HEK293 (cell line): ENCODE results near the gene MAPK14.

Experiments used
- CTCF ChIA-PET: fragments of 350-600 bp; formaldehyde crosslinking; extraction: SDS; loops from one replicate; lab custom pipeline; 2021; ENCODE audit warnings: antibody characterized with exemption; lab: Yijun Ruan, JAX
- POLR2A ChIA-PET: fragments of 300-600 bp; formaldehyde crosslinking; extraction: SDS; loops from one replicate; lab custom pipeline; 2020; ENCODE audit warnings: antibody characterized with exemption, inconsistent platforms; lab: Yijun Ruan, JAX
- H3K27ac ChIP-seq: fragments of 200-500 bp; sonication (Bioruptor generic); 2 replicates; pipeline ENCODE4 v1.5.1; 2014; ENCODE audit warnings: low read depth, low read length, control low read depth, inconsistent platforms; ENCODE audit errors: extremely low read depth
- H3K36me3 ChIP-seq, 2 experiments: fragments of 200-500 bp in 1 of 2; sonication (Bioruptor generic) in 1 of 2; 1 replicate in 1 of 2; 2 replicates in 1 of 2; pipeline ENCODE4 v1.5.1; 2014 to 2017; ENCODE audit warnings: inconsistent platforms in 2 of 2, low read length in 2 of 2; ENCODE audit not compliant: control insufficient read depth in 2 of 2, insufficient read depth in 1 of 2
- H3K4me1 ChIP-seq: fragments of 200-500 bp; sonication (Bioruptor generic); 2 replicates; pipeline ENCODE4 v1.5.1; 2014; ENCODE audit warnings: mild to moderate bottlenecking, low read length, inconsistent platforms; ENCODE audit not compliant: control insufficient read depth, insufficient read depth
- H3K4me3 ChIP-seq: 2 replicates; pipeline ENCODE4 v1.5.1; 2011; ENCODE audit warnings: low read depth, mild to moderate bottlenecking, control low read depth, low read length, moderate library complexity
- H3K9me3 ChIP-seq: fragments of 200-500 bp; sonication (Bioruptor generic); 2 replicates; pipeline ENCODE4 v1.5.1; 2014; ENCODE audit warnings: low read depth, low read length, inconsistent platforms; ENCODE audit not compliant: control insufficient read depth, insufficient read depth
- HOXC10 ChIP-seq: sonication (generic); formaldehyde crosslinking; IDR thresholded peaks from 2 replicates; pipeline ENCODE4 v1.8.1; 2023; ENCODE audit warnings: mild to moderate bottlenecking, missing genetic modification reagents
- INSM2 ChIP-seq: fragments of 450-650 bp; formaldehyde crosslinking; IDR thresholded peaks from 2 replicates; pipeline ENCODE4 v1.5.1; 2016; ENCODE audit warnings: missing biosample characterization, missing genetic modification characterization
- OSR2 ChIP-seq: fragments of 450-650 bp; formaldehyde crosslinking; IDR thresholded peaks from 2 replicates; pipeline ENCODE4 v1.5.1; 2016; ENCODE audit warnings: missing biosample characterization, missing genetic modification characterization
- SCRT2 ChIP-seq: fragments of 450-650 bp; formaldehyde crosslinking; IDR thresholded peaks from 2 replicates; pipeline ENCODE4 v1.5.1; 2016; ENCODE audit warnings: missing biosample characterization, missing genetic modification characterization
- SP7 ChIP-seq: fragments of 450-650 bp; formaldehyde crosslinking; IDR thresholded peaks from 2 replicates; pipeline ENCODE4 v1.5.1; 2016; ENCODE audit warnings: missing biosample characterization, missing genetic modification characterization
- ZFHX2 ChIP-seq: fragments of 450-650 bp; formaldehyde crosslinking; conservative IDR thresholded peaks from 2 replicates; pipeline ENCODE4 v1.5.1; 2016; ENCODE audit warnings: missing biosample characterization, missing genetic modification characterization
- ZNF175 ChIP-seq: fragments of 450-650 bp; formaldehyde crosslinking; IDR thresholded peaks from 2 replicates; pipeline ENCODE4 v1.5.1; 2016; ENCODE audit warnings: missing biosample characterization, missing genetic modification characterization
- ZNF223 ChIP-seq: fragments of 450-650 bp; formaldehyde crosslinking; IDR thresholded peaks from 2 replicates; pipeline ENCODE4 v1.5.1; 2016; ENCODE audit warnings: missing biosample characterization, missing genetic modification characterization
- ZNF501 ChIP-seq: fragments of 450-650 bp; formaldehyde crosslinking; IDR thresholded peaks from 2 replicates; pipeline ENCODE4 v1.5.1; 2016; ENCODE audit warnings: missing biosample characterization, missing genetic modification characterization
- ZNF510 ChIP-seq: fragments of 450-650 bp; formaldehyde crosslinking; IDR thresholded peaks from 2 replicates; pipeline ENCODE4 v1.5.1; 2018; ENCODE audit warnings: mild to moderate bottlenecking, missing genetic modification characterization, missing biosample characterization; ENCODE audit not compliant: insufficient replicate concordance
- ZNF529 ChIP-seq: fragments of 450-650 bp; formaldehyde crosslinking; IDR thresholded peaks from 2 replicates; pipeline ENCODE4 v1.5.1; 2017; ENCODE audit warnings: missing genetic modification characterization, missing biosample characterization; ENCODE audit not compliant: insufficient replicate concordance
- ZNF558 ChIP-seq: fragments of 450-650 bp; formaldehyde crosslinking; IDR thresholded peaks from 2 replicates; pipeline ENCODE4 v1.5.1; 2016; ENCODE audit warnings: missing biosample characterization, missing genetic modification characterization
- ZNF571 ChIP-seq: fragments of 450-650 bp; formaldehyde crosslinking; IDR thresholded peaks from 2 replicates; pipeline ENCODE4 v1.5.0; 2017; ENCODE audit warnings: missing biosample characterization, missing genetic modification characterization
- ZNF624 ChIP-seq: fragments of 450-650 bp; formaldehyde crosslinking; IDR thresholded peaks from 2 replicates; pipeline ENCODE4 v1.5.1; 2017; ENCODE audit warnings: missing biosample characterization, missing genetic modification characterization
- ZNF677 ChIP-seq: fragments of 450-650 bp; IDR thresholded peaks from 2 replicates; pipeline ENCODE4 v1.5.0; 2018; ENCODE audit warnings: missing biosample characterization, mild to moderate bottlenecking, missing genetic modification characterization, moderate library complexity
- TF ChIP-seq, protein P1 (sequence below): fragments of 450-650 bp; formaldehyde crosslinking; IDR thresholded peaks from 2 replicates; pipeline ENCODE4 v1.5.1; 2016; ENCODE audit warnings: missing biosample characterization, missing genetic modification characterization
- TF ChIP-seq, protein P2 (sequence below): fragments of 450-650 bp; formaldehyde crosslinking; IDR thresholded peaks from 2 replicates; pipeline ENCODE4 v1.5.1; 2016; ENCODE audit warnings: missing biosample characterization, missing genetic modification characterization
- TF ChIP-seq, protein P3 (sequence below): fragments of 450-650 bp; formaldehyde crosslinking; IDR thresholded peaks from 2 replicates; pipeline ENCODE4 v1.5.1; 2016; ENCODE audit warnings: missing biosample characterization, missing genetic modification characterization
- TF ChIP-seq, protein P4 (sequence below): fragments of 450-650 bp; formaldehyde crosslinking; IDR thresholded peaks from 2 replicates; pipeline ENCODE4 v1.5.1; 2016; ENCODE audit warnings: missing biosample characterization, missing genetic modification characterization
- TF ChIP-seq, protein P5 (sequence below): fragments of 450-650 bp; formaldehyde crosslinking; IDR thresholded peaks from 2 replicates; pipeline ENCODE4 v1.5.1; 2016; ENCODE audit warnings: missing biosample characterization, missing genetic modification characterization

The MAPK14 gene

GRCh38 chr6:36056178-36056577, 28.6 kb downstream of the MAPK14 start (continued):
- TF ChIP-seq, protein P1, sequence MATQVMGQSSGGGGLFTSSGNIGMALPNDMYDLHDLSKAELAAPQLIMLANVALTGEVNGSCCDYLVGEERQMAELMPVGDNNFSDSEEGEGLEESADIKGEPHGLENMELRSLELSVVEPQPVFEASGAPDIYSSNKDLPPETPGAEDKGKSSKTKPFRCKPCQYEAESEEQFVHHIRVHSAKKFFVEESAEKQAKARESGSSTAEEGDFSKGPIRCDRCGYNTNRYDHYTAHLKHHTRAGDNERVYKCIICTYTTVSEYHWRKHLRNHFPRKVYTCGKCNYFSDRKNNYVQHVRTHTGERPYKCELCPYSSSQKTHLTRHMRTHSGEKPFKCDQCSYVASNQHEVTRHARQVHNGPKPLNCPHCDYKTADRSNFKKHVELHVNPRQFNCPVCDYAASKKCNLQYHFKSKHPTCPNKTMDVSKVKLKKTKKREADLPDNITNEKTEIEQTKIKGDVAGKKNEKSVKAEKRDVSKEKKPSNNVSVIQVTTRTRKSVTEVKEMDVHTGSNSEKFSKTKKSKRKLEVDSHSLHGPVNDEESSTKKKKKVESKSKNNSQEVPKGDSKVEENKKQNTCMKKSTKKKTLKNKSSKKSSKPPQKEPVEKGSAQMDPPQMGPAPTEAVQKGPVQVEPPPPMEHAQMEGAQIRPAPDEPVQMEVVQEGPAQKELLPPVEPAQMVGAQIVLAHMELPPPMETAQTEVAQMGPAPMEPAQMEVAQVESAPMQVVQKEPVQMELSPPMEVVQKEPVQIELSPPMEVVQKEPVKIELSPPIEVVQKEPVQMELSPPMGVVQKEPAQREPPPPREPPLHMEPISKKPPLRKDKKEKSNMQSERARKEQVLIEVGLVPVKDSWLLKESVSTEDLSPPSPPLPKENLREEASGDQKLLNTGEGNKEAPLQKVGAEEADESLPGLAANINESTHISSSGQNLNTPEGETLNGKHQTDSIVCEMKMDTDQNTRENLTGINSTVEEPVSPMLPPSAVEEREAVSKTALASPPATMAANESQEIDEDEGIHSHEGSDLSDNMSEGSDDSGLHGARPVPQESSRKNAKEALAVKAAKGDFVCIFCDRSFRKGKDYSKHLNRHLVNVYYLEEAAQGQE (tag by site-specific recombination), result no peak
- TF ChIP-seq OSR2 (tag by site-specific recombination), result no peak

GRCh38 chr6:36061236-36061635, 33.6 kb downstream of the MAPK14 start:
- ChIA-PET POLR2A (interaction anchor here (1.6 kb wide), 1 partner anchor 34 kb away, joined by 4 read pairs; the partner anchor contains the start of gene MAPK14), CTCF (interaction anchor here (0.9 to 2.0 kb wide), 2 partner anchors 13 to 34 kb away, joined by 5 to 7 read pairs; no protein-coding TSS in a partner anchor)
- TF ChIP-seq ZFHX2 (tag by site-specific recombination) (no peak), ZNF529 (tag by site-specific recombination) (no peak), OSR2 (tag by site-specific recombination) (no peak)
- H3K9me3 ChIP-seq, result no peaks in the 10 kb centered on the region
- no peak overlapping the region for H3K27ac ChIP-seq
- H3K4me1 ChIP-seq, result peaks cover 14% of the 10 kb centered on the region
- H3K36me3 ChIP-seq, result peaks cover 4 to 28% of the 10 kb centered on the region in 2 experiments; a peak in 1 of 3 replicates
- H3K4me3 ChIP-seq, result no peak overlapping the region

- CTCF ChIA-PET, result interaction anchor here (1.1 to 2.0 kb wide), 2 partner anchors 33 to 61 kb away, joined by 3 to 7 read pairs; no protein-coding TSS in a partner anchor
- Histone ChIP-seq H3K4me1 (peaks cover 22% of the 10 kb centered on the region), H3K4me3 (no peak overlapping the region), H3K36me3 (peaks cover 4 to 27% of the 10 kb centered on the region in 2 experiments; a peak in 1 of 3 replicates), H3K9me3 (no peaks in the 10 kb centered on the region), H3K27ac (no peak overlapping the region)
- POLR2A ChIA-PET, result interaction anchor here (1.6 kb wide), 1 partner anchor 35 kb away, joined by 4 read pairs; the partner anchor contains the start of gene MAPK14
- TF ChIP-seq, protein P2, sequence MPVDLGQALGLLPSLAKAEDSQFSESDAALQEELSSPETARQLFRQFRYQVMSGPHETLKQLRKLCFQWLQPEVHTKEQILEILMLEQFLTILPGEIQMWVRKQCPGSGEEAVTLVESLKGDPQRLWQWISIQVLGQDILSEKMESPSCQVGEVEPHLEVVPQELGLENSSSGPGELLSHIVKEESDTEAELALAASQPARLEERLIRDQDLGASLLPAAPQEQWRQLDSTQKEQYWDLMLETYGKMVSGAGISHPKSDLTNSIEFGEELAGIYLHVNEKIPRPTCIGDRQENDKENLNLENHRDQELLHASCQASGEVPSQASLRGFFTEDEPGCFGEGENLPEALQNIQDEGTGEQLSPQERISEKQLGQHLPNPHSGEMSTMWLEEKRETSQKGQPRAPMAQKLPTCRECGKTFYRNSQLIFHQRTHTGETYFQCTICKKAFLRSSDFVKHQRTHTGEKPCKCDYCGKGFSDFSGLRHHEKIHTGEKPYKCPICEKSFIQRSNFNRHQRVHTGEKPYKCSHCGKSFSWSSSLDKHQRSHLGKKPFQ (tag by site-specific recombination), result no peak
- TF ChIP-seq ZNF677 (no peak), SP7 (tag by site-specific recombination) (no peak), INSM2 (no peak), ZNF501 (tag by site-specific recombination) (no peak), ZNF624 (no peak), ZNF510 (no peak), ZNF223 (no peak), ZNF571 (tag by site-specific recombination) (no peak), SCRT2 (tag by site-specific recombination) (no peak), ZNF558 (tag by site-specific recombination) (no peak), ZNF175 (tag by site-specific recombination) (no peak), HOXC10 (no peak)
- TF ChIP-seq, protein P3, sequence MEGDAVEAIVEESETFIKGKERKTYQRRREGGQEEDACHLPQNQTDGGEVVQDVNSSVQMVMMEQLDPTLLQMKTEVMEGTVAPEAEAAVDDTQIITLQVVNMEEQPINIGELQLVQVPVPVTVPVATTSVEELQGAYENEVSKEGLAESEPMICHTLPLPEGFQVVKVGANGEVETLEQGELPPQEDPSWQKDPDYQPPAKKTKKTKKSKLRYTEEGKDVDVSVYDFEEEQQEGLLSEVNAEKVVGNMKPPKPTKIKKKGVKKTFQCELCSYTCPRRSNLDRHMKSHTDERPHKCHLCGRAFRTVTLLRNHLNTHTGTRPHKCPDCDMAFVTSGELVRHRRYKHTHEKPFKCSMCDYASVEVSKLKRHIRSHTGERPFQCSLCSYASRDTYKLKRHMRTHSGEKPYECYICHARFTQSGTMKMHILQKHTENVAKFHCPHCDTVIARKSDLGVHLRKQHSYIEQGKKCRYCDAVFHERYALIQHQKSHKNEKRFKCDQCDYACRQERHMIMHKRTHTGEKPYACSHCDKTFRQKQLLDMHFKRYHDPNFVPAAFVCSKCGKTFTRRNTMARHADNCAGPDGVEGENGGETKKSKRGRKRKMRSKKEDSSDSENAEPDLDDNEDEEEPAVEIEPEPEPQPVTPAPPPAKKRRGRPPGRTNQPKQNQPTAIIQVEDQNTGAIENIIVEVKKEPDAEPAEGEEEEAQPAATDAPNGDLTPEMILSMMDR (tag by site-specific recombination), result no peak
- TF ChIP-seq, protein P4, sequence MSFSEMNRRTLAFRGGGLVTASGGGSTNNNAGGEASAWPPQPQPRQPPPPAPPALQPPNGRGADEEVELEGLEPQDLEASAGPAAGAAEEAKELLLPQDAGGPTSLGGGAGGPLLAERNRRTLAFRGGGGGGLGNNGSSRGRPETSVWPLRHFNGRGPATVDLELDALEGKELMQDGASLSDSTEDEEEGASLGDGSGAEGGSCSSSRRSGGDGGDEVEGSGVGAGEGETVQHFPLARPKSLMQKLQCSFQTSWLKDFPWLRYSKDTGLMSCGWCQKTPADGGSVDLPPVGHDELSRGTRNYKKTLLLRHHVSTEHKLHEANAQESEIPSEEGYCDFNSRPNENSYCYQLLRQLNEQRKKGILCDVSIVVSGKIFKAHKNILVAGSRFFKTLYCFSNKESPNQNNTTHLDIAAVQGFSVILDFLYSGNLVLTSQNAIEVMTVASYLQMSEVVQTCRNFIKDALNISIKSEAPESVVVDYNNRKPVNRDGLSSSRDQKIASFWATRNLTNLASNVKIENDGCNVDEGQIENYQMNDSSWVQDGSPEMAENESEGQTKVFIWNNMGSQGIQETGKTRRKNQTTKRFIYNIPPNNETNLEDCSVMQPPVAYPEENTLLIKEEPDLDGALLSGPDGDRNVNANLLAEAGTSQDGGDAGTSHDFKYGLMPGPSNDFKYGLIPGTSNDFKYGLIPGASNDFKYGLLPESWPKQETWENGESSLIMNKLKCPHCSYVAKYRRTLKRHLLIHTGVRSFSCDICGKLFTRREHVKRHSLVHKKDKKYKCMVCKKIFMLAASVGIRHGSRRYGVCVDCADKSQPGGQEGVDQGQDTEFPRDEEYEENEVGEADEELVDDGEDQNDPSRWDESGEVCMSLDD (tag by site-specific recombination), result no peak
- TF ChIP-seq, protein P5, sequence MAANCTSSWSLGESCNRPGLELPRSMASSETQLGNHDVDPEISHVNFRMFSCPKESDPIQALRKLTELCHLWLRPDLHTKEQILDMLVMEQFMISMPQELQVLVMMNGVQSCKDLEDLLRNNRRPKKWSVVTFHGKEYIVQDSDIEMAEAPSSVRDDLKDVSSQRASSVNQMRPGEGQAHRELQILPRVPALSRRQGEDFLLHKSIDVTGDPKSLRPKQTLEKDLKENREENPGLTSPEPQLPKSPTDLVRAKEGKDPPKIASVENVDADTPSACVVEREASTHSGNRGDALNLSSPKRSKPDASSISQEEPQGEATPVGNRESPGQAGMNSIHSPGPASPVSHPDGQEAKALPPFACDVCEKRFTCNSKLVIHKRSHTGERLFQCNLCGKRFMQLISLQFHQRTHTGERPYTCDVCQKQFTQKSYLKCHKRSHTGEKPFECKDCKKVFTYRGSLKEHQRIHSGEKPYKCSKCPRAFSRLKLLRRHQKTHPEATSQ (tag by site-specific recombination), result no peak
Measured at GRCh38 chr6:36062247-36062646, 34.6 kb downstream of the MAPK14 start.
